ENCODE data around the gene AK1. TPM values are rescaled to one million over a fixed set of nuclear protein-coding genes. Genes with fewer than 3 reads are reported as not detected.

Gene AK1
- total and polyA plus RNA-seq, 2 of the 13 experiments (the other 11 are each of a cell fraction or from before 2014, with no cell fraction given), result 19.1 to 32.8 TPM

- TF ChIP-seq HHEX (CRISPR knock-in tag; IDR thresholded peaks at IDR 0.05) (no peak), BATF2 (CRISPR knock-in tag; IDR thresholded peaks at IDR 0.05) (no peak), ISL2 (CRISPR knock-in tag; IDR thresholded peaks at IDR 0.05) (peak; percentile 12; the same call in 1 of the 2 replicates), MIXL1 (CRISPR knock-in tag; IDR thresholded peaks at IDR 0.05) (peak; percentile 25; the same call in 1 of the 2 replicates), ETV6 (CRISPR knock-in tag; conservative IDR thresholded peaks at IDR 0.05) (no peak), CEBPZ (IDR thresholded peaks at IDR 0.05; ENCODE audit: low read length) (no peak), RCOR2 (CRISPR knock-in tag; IDR thresholded peaks at IDR 0.05) (no peak), NFYC (CRISPR knock-in tag; IDR thresholded peaks at IDR 0.05) (peak; percentile 60), SIX4 (CRISPR knock-in tag; IDR thresholded peaks at IDR 0.05) (peak; percentile 55; the same call in 1 of the 2 replicates), TRAFD1 (CRISPR knock-in tag; IDR thresholded peaks at IDR 0.05; ENCODE audit: borderline replicate concordance) (no peak), CREB1 (IDR thresholded peaks at IDR 0.05) (no peak), CREB1 (CRISPR knock-in tag; IDR thresholded peaks at IDR 0.05) (no peak), ZMYM4 (CRISPR knock-in tag; IDR thresholded peaks at IDR 0.05) (peak; percentile 50; the same call in 1 of the 2 replicates), YEATS2 (CRISPR knock-in tag; IDR thresholded peaks at IDR 0.05; ENCODE audit: borderline replicate concordance) (peak; percentile 68; the same call in 1 of the 2 replicates), KDM5B (CRISPR knock-in tag; IDR thresholded peaks at IDR 0.05; ENCODE audit: borderline replicate concordance) (no peak), SIN3B (IDR thresholded peaks at IDR 0.05; ENCODE audit: low read length) (no peak), ZNF782 (CRISPR knock-in tag; IDR thresholded peaks at IDR 0.05; ENCODE audit: borderline replicate concordance) (no peak), FOXP1 (IDR thresholded peaks at IDR 0.05) (no peak), FOXP1 (CRISPR knock-in tag; IDR thresholded peaks at IDR 0.05) (peak; percentile 83), SOX13 (IDR thresholded peaks at IDR 0.05) (peak; percentile 32; the same call in 1 of the 2 replicates), SOX13 (CRISPR knock-in tag; conservative IDR thresholded peaks at IDR 0.05 in 1 of 2, IDR thresholded peaks at IDR 0.05 in 1 of 2) (peak in 1 of 2 experiments; percentile 42; a peak in 1 of 4 replicates), RORA (CRISPR knock-in tag; IDR thresholded peaks at IDR 0.05) (no peak), ARNT (IDR thresholded peaks at IDR 0.05) (no peak), CEBPB (IDR thresholded peaks at IDR 0.05; ENCODE audit: borderline replicate concordance, low read depth, low read length) (no peak), ZKSCAN5 (CRISPR knock-in tag; IDR thresholded peaks at IDR 0.05) (peak; percentile 57; the same call in 1 of the 2 replicates), ZSCAN21 (CRISPR knock-in tag; IDR thresholded peaks at IDR 0.05; ENCODE audit: borderline replicate concordance) (no peak), ZKSCAN1 (IDR thresholded peaks at IDR 0.05; ENCODE audit: low read length) (no peak), BRCA1 (CRISPR knock-in tag; IDR thresholded peaks at IDR 0.05) (no peak)
Measured at GRCh38 chr9:127897193-127897692, 19.8 kb upstream of the AK1 start (continued).

Measured in HepG2 (cell line).